Smooth muscle cell of the pulmonary artery (primary cell): ENCODE results near the gene GSTT2B. TPM values are rescaled to one million over a fixed set of nuclear protein-coding genes. Genes with fewer than 3 reads are reported as not detected.

Experiments used
- total RNA-seq: library from RNA; depleted of rRNA; stranded (reverse); fragments of >200 nt; gene quantifications from 2 replicates; pipeline ENCODE4 v1.2.3, GENCODE V29; 2014

Gene GSTT2B, protein sequence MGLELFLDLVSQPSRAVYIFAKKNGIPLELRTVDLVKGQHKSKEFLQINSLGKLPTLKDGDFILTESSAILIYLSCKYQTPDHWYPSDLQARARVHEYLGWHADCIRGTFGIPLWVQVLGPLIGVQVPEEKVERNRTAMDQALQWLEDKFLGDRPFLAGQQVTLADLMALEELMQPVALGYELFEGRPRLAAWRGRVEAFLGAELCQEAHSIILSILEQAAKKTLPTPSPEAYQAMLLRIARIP
- 1.3 and 2.0 TPM in 2 replicates for total RNA-seq

DNA sequence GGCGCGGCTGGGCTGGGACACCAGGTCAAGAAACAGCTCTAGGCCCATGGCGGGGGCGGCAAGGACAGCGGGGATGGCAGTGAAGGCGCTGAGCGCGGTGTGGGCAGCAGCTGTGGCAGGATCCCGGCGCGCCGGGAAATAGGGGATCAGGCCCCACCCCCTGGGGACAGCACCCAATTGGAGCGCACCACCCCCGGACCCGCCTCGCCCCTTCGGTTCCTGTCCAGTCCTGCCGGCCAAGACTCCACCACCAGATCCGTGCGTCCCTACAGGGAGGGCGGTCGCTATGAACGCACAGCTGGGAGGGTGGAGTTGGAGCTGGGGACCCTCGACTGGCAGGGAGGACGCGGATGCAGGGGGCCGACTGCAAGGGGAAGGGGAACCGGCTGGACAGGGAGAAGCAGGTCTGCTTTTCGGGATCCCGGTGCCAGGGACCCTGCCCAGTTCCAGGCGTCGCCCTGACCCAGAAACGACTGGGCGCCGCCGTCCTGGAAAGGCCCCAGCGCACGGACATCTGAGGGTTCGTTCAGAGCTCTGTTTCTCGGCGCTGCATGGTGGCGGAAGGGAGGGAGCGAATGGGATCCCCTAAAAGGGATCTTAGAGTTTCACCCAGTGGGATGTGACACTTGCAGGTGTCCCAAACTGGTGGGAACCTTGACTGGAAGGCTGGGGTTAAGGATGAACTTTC, at the start of gene GSTT2B:
GSTT2B (minus strand) TSS at position 112 of the 688 bp plus-strand sequence; CDS start at position 48, 64 bp downstream.

DNA sequence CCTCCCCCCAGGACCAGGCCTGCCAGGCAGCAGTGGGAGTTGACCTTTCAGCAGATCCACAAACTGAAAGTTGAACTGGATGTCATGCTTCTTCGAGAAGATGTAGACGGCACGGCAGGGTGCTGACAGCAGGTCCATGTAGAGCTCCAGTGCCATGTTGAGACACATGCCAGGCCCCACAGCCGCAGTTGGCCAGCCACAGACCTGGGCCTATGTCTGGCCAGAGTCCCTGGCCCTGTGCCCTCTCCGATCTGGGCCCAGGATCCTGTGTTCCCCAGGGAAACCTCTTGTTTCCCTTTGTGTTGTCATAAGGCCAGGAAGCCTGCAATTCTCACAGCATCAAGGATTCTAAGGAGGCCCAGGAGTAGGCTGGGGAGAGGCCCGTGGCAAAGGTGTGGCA, 44.2 kb upstream of the GSTT2B start, which contains the start of gene GSTT4:
GSTT4 (minus strand) TSS at position 253 of the 400 bp plus-strand sequence; CDS start at position 156, 97 bp downstream.

DNA sequence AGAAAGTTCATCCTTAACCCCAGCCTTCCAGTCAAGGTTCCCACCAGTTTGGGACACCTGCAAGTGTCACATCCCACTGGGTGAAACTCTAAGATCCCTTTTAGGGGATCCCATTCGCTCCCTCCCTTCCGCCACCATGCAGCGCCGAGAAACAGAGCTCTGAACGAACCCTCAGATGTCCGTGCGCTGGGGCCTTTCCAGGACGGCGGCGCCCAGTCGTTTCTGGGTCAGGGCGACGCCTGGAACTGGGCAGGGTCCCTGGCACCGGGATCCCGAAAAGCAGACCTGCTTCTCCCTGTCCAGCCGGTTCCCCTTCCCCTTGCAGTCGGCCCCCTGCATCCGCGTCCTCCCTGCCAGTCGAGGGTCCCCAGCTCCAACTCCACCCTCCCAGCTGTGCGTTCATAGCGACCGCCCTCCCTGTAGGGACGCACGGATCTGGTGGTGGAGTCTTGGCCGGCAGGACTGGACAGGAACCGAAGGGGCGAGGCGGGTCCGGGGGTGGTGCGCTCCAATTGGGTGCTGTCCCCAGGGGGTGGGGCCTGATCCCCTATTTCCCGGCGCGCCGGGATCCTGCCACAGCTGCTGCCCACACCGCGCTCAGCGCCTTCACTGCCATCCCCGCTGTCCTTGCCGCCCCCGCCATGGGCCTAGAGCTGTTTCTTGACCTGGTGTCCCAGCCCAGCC, 18.7 kb upstream of the GSTT2B start, which contains the start of gene GSTT2:
GSTT2 (plus strand) TSS at position 578 of the 684 bp plus-strand sequence.

DNA sequence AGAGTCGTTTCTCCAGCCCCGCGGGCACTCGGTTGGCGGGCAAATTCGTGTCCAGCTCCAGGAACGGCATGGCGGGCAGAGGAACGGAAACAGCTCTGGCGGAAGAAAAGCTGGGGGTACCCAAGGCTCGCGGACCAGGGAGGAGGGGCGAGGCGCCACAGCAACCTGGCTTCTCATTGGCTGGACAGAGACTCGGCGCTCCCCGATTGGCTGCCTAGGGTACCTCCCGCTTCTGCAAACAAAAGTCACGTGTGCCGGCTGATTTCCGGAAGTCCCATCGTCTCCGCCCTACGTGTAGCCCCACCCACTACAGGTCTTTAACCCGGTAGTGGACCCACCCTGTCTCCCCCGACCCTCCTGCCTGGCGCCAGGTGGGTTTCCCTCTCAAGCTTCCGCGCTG, 13.3 kb upstream of the GSTT2B start, which contains the start of gene DDT:
DDT (minus strand) TSS at position 97 of the 400 bp plus-strand sequence; CDS start at position 70, 27 bp downstream.

DNA sequence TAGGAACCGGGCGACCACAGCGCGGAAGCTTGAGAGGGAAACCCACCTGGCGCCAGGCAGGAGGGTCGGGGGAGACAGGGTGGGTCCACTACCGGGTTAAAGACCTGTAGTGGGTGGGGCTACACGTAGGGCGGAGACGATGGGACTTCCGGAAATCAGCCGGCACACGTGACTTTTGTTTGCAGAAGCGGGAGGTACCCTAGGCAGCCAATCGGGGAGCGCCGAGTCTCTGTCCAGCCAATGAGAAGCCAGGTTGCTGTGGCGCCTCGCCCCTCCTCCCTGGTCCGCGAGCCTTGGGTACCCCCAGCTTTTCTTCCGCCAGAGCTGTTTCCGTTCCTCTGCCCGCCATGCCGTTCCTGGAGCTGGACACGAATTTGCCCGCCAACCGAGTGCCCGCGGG, 5.6 kb upstream of the GSTT2B start, which contains the start of gene DDTL:
DDTL (plus strand) TSS at position 321 of the 400 bp plus-strand sequence; CDS start at position 348, 27 bp downstream.

Other genes with a start within 250 kb of the GSTT2B start
- gene ZNF70, start 210.1 kb downstream of the GSTT2B start, total RNA-seq: 6.2 and 7.8 TPM in 2 replicates
- gene VPREB3, start 206.8 kb downstream of the GSTT2B start, total RNA-seq: not detected in 2 replicates
- gene C22orf15, start 198.2 kb downstream of the GSTT2B start, total RNA-seq: 1.4 and 1.8 TPM in 2 replicates
- 8.6 and 10.8 TPM in 2 replicates for gene CHCHD10, start 193.2 kb downstream of the GSTT2B start, total RNA-seq
- 37.1 and 38.2 TPM in 2 replicates for gene MMP11, start 188.3 kb downstream of the GSTT2B start, total RNA-seq
- gene SMARCB1, start 174.2 kb downstream of the GSTT2B start, total RNA-seq: 31.9 and 32.0 TPM in 2 replicates
- gene DERL3, start 122.2 kb downstream of the GSTT2B start, total RNA-seq: 0.85 and 0.89 TPM in 2 replicates
- gene SLC2A11, start 103.3 kb downstream of the GSTT2B start, total RNA-seq: 13.4 and 19.0 TPM in 2 replicates
- 361 and 389 TPM in 2 replicates for gene MIF, start 66.8 kb downstream of the GSTT2B start, total RNA-seq
- gene DDTL, start 5.7 kb upstream of the GSTT2B start, total RNA-seq: 0.76 and 0.85 TPM in 2 replicates
- 115 and 165 TPM in 2 replicates for gene DDT, start 13.2 kb upstream of the GSTT2B start, total RNA-seq
- not detected in 2 replicates for gene GSTT2, start 18.9 kb upstream of the GSTT2B start, total RNA-seq
- 0.07 TPM in 1 of 2 replicates, not detected in the other for gene GSTT4, start 44.3 kb upstream of the GSTT2B start, total RNA-seq
- gene CABIN1, start 50.1 kb upstream of the GSTT2B start, total RNA-seq: 68.5 and 88.0 TPM in 2 replicates
- gene SUSD2, start 220.3 kb upstream of the GSTT2B start, total RNA-seq: 46.2 and 79.1 TPM in 2 replicates